ENCODE data around the gene TMEM245. TPM values are rescaled to one million over a fixed set of nuclear protein-coding genes. Genes with fewer than 3 reads are reported as not detected.
A peak's percentile ranks its signal among the peaks of the same experiment; 100 is the strongest.

TMEM245 gene
- total RNA-seq, 2 donors from 2014 or later, result 25.1 to 39.7 TPM

DNA sequence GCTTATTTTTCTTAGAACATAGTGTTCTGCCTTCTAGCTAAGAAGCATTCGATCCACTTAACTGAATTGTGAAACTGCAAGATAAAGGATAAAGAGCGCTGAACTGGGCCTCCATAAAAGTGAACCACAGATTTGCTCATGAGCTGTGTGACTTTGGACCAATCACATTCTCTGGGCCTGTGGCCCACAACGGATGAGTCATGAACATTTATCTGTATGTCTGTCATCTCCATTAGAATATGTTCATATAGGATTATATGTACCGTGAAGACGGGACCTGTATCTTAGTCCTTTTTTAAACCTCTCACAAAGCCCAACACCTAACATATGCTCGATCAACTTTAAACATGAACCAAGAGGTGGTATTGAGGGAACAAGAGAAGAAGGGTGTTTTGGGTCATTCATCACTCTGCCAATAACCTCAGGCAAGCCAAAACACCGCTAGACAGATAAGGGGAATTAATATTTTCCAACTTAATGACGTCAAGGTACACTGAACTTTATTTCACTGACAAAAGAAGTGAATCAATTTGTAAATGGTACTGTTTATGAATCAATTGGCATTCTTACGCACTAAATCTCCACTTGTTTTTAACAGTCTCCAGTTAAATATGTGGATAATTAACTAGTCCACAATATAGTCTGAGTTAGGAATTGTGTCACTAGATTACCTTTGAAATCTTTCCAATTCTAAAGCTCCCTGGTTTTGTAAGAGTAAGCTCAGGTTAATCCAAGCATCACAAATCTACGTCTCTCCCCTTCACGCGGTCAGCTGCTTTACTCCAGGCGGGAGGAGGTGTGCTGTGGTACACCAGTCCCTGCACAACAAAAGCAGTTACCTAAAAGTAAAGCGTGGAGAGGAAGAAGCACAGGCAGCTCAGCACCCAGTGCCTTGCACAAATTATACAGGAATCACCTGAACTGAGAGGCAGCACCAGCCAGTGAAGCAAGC lies 1.6 kb downstream of the TMEM245 start:
- no peaks in the 10 kb centered on the region for H3K9me3 ChIP-seq
- H3K27me3 ChIP-seq, result no peaks in the 10 kb centered on the region
- peaks cover 9% of the 10 kb centered on the region for H3K4me1 ChIP-seq
- peak overlapping the region; percentile 63 for H3K4me3 ChIP-seq
- TF ChIP-seq, protein P1, sequence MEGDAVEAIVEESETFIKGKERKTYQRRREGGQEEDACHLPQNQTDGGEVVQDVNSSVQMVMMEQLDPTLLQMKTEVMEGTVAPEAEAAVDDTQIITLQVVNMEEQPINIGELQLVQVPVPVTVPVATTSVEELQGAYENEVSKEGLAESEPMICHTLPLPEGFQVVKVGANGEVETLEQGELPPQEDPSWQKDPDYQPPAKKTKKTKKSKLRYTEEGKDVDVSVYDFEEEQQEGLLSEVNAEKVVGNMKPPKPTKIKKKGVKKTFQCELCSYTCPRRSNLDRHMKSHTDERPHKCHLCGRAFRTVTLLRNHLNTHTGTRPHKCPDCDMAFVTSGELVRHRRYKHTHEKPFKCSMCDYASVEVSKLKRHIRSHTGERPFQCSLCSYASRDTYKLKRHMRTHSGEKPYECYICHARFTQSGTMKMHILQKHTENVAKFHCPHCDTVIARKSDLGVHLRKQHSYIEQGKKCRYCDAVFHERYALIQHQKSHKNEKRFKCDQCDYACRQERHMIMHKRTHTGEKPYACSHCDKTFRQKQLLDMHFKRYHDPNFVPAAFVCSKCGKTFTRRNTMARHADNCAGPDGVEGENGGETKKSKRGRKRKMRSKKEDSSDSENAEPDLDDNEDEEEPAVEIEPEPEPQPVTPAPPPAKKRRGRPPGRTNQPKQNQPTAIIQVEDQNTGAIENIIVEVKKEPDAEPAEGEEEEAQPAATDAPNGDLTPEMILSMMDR (IDR thresholded peaks at IDR 0.05), result no peak
- DNase-seq, result peak; percentile 32
- intact Hi-C loops (cut with DNase I), result loop anchor here (10.0 kb wide), 1 partner anchor 103 kb away; the partner anchor contains the start of gene CTNNAL1
- peak overlapping the region; percentile 92 for H3K27ac ChIP-seq
- no peaks in the 10 kb centered on the region for H3K36me3 ChIP-seq
- peak overlapping the region in 1 of 2 donors; percentile 84 for H3K9ac ChIP-seq (ENCODE audit: low read depth in 2 of 2, low read length in 2 of 2)

GRCh38 chr9:109115931-109116526 lies 3.7 kb downstream of the TMEM245 start:
- no peaks in the 10 kb centered on the region for H3K36me3 ChIP-seq
- no peak overlapping the region for H3K4me3 ChIP-seq
- TF ChIP-seq, protein P1 (IDR thresholded peaks at IDR 0.05), result no peak
- H3K9ac ChIP-seq (ENCODE audit: low read depth in 2 of 2, low read length in 2 of 2), result no peak overlapping the region
- DNase-seq, result no peak
- H3K27ac ChIP-seq, result no peak overlapping the region
- no peaks in the 10 kb centered on the region for H3K9me3 ChIP-seq
- intact Hi-C loops (cut with DNase I), result loop anchor here (10.0 kb wide), 1 partner anchor 101 kb away; the partner anchor contains the start of gene CTNNAL1
- no peaks in the 10 kb centered on the region for H3K27me3 ChIP-seq
- H3K4me1 ChIP-seq, result peaks cover 9% of the 10 kb centered on the region

DNA sequence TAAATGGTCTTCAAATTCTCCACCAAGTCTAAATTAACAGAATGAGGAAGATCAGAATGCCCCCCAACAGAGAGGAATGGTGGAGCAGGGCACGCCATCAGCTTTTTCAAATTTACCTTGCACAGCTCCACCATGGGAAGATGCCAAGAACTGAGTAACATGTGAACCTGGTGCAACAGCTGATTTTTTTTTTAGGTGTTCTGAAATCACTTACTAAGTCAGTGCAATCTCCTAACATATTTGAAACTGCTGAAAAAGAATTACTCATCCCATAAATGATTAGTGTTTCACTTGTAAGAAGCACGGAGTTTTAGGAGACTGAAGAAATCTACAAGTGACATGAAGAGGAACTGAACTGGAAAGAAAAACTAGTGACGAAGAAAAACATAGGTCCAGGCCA lies 5.1 kb downstream of the TMEM245 start:
- Histone ChIP-seq H3K4me3 (no peak overlapping the region), H3K9ac (ENCODE audit: low read depth in 2 of 2, low read length in 2 of 2) (no peak overlapping the region), H3K27ac (no peak overlapping the region), H3K27me3 (no peaks in the 10 kb centered on the region), H3K9me3 (no peaks in the 10 kb centered on the region), H3K36me3 (no peaks in the 10 kb centered on the region), H3K4me1 (peaks cover 4% of the 10 kb centered on the region)
- no peak for DNase-seq
- TF ChIP-seq, protein P1 (IDR thresholded peaks at IDR 0.05), result no peak
- intact Hi-C loops (cut with DNase I), result loop anchor here (10.0 kb wide), 1 partner anchor 100 kb away; the partner anchor contains the start of gene CTNNAL1

- Histone ChIP-seq H3K9ac (ENCODE audit: low read depth in 2 of 2, low read length in 2 of 2) (no peak overlapping the region), H3K36me3 (no peaks in the 10 kb centered on the region), H3K4me3 (no peak overlapping the region), H3K9me3 (no peaks in the 10 kb centered on the region), H3K4me1 (peaks cover 4% of the 10 kb centered on the region), H3K27me3 (no peaks in the 10 kb centered on the region), H3K27ac (no peak overlapping the region)
- DNase-seq, result no peak
- TF ChIP-seq, protein P1 (IDR thresholded peaks at IDR 0.05), result no peak
- intact Hi-C loops (cut with DNase I), result loop anchor here (10.0 kb wide), 1 partner anchor 99 kb away; the partner anchor contains the start of gene CTNNAL1
These were observed 5.7 kb downstream of the TMEM245 start for GRCh38 chr9:109113892-109114609.

- TF ChIP-seq, protein P1 (IDR thresholded peaks at IDR 0.05), result no peak
- H3K9me3 ChIP-seq, result no peaks in the 10 kb centered on the region
- no peaks in the 10 kb centered on the region for H3K27me3 ChIP-seq
- H3K4me3 ChIP-seq, result no peak overlapping the region
- no peak overlapping the region for H3K27ac ChIP-seq
- no peak overlapping the region for H3K9ac ChIP-seq (ENCODE audit: low read depth in 2 of 2, low read length in 2 of 2)
- H3K36me3 ChIP-seq, result no peaks in the 10 kb centered on the region
- no peak for DNase-seq
- peaks cover 4% of the 10 kb centered on the region for H3K4me1 ChIP-seq
- intact Hi-C loops (cut with DNase I), result loop anchor here (10.0 kb wide), 1 partner anchor 98 kb away; the partner anchor contains the start of gene CTNNAL1
These were observed 6.5 kb downstream of the TMEM245 start for GRCh38 chr9:109113254-109113653.

Measured in colonic mucosa (tissue), 4 donors.